Measurements from ENCODE around the gene FBLIM1. TPM values are rescaled to one million over a fixed set of nuclear protein-coding genes. Genes with fewer than 3 reads are reported as not detected.

Gene FBLIM1
- total RNA-seq, 2 experiments from 2014 or later: 0.50 TPM; not detected in 1

- Histone ChIP-seq H3K27ac (ENCODE audit: low read depth in 1 of 2, low read length in 2 of 2) (no peak overlapping the region), H3K27me3 (ENCODE audit: control insufficient read depth in 1 of 2, insufficient read depth in 2 of 2, low read length in 2 of 2) (peaks cover 0 to 5% of the 10 kb centered on the region in 2 experiments), H3K9me3 (ENCODE audit: control insufficient read depth in 1 of 2, insufficient read depth in 1 of 2, low read length in 2 of 2) (no peaks in the 10 kb centered on the region), H3K4me1 (ENCODE audit: insufficient read depth, low read length) (no peaks in the 10 kb centered on the region), H3K4me3 (ENCODE audit: low read length) (no peak overlapping the region), H3K36me3 (ENCODE audit: insufficient read depth, low read length) (no peaks in the 10 kb centered on the region)
- Mint-ChIP-seq H3K27ac (no peak overlapping the region), H3K36me3 (ENCODE audit: low read depth) (no peaks in the 10 kb centered on the region), H3K9me3 (no peaks in the 10 kb centered on the region), H3K4me3 (no peak overlapping the region), H3K27me3 (peaks cover 14% of the 10 kb centered on the region), H3K4me1 (ENCODE audit: low read depth) (no peaks in the 10 kb centered on the region)
- POLR2A ChIA-PET: no interaction called here
- DNase-seq (no peak), ATAC-seq (ENCODE audit: poor library complexity) (no peak)
- TF ChIP-seq, protein P1, sequence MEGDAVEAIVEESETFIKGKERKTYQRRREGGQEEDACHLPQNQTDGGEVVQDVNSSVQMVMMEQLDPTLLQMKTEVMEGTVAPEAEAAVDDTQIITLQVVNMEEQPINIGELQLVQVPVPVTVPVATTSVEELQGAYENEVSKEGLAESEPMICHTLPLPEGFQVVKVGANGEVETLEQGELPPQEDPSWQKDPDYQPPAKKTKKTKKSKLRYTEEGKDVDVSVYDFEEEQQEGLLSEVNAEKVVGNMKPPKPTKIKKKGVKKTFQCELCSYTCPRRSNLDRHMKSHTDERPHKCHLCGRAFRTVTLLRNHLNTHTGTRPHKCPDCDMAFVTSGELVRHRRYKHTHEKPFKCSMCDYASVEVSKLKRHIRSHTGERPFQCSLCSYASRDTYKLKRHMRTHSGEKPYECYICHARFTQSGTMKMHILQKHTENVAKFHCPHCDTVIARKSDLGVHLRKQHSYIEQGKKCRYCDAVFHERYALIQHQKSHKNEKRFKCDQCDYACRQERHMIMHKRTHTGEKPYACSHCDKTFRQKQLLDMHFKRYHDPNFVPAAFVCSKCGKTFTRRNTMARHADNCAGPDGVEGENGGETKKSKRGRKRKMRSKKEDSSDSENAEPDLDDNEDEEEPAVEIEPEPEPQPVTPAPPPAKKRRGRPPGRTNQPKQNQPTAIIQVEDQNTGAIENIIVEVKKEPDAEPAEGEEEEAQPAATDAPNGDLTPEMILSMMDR (IDR thresholded peaks at IDR 0.05): no peak
- CTCF ChIA-PET: no interaction called here
- intact Hi-C loops (cut with DNase I, micrococcal nuclease): no loop called here
Observed at GRCh38 chr1:15750924-15751323, 7.7 kb upstream of the FBLIM1 start.

- ATAC-seq (ENCODE audit: poor library complexity) (no peak), DNase-seq (no peak)
- peaks cover 7% of the 10 kb centered on the region for H3K4me1 ChIP-seq (ENCODE audit: insufficient read depth, low read length)
- no peaks in the 10 kb centered on the region for H3K9me3 ChIP-seq (ENCODE audit: control insufficient read depth in 1 of 2, insufficient read depth in 1 of 2, low read length in 2 of 2)
- H3K4me3 ChIP-seq (ENCODE audit: low read length): no peak overlapping the region
- H3K27ac Mint-ChIP-seq: no peak overlapping the region
- H3K4me3 Mint-ChIP-seq: no peak overlapping the region
- H3K9me3 Mint-ChIP-seq: no peaks in the 10 kb centered on the region
- no peaks in the 10 kb centered on the region for H3K36me3 ChIP-seq (ENCODE audit: insufficient read depth, low read length)
- peaks cover under 1 to 12% of the 10 kb centered on the region in 2 experiments for H3K27me3 ChIP-seq (ENCODE audit: control insufficient read depth in 1 of 2, insufficient read depth in 2 of 2, low read length in 2 of 2)
- intact Hi-C loops (cut with DNase I, micrococcal nuclease): no loop called here
- no peak overlapping the region for H3K27ac ChIP-seq (ENCODE audit: low read depth in 1 of 2, low read length in 2 of 2)
- ChIA-PET CTCF (no interaction called here), POLR2A (no interaction called here)
- H3K27me3 Mint-ChIP-seq: peaks cover 22% of the 10 kb centered on the region
- no peaks in the 10 kb centered on the region for H3K36me3 Mint-ChIP-seq (ENCODE audit: low read depth)
- TF ChIP-seq, protein P1 (IDR thresholded peaks at IDR 0.05): no peak
- peaks cover 6% of the 10 kb centered on the region for H3K4me1 Mint-ChIP-seq (ENCODE audit: low read depth)
Observed at GRCh38 chr1:15751717-15752116, 6.9 kb upstream of the FBLIM1 start.

DNA sequence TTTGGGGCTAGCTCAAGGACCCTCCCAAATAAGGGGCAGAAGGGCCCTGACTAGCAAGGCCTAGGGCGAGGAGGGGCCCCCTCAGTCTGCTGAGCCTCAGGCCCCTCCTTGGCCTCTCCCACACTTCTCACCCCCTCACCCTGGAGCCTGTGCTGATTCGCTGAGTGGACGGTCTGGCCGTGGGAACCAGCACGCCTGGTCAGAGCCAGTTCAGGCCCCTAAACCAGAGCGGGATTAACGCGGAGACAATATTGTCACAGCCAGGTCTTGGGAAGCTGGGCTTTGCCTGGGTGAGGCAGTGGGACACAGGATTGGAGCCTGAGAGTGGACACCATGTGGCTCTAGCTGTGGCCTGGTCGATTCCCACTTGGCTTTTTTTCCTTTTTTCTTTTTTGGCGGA lies 4.8 kb upstream of the FBLIM1 start:
- Mint-ChIP-seq H3K36me3 (ENCODE audit: low read depth) (no peaks in the 10 kb centered on the region), H3K27me3 (peaks cover 38% of the 10 kb centered on the region), H3K4me3 (no peak overlapping the region), H3K9me3 (no peaks in the 10 kb centered on the region), H3K27ac (no peak overlapping the region), H3K4me1 (ENCODE audit: low read depth) (peaks cover 15% of the 10 kb centered on the region)
- Histone ChIP-seq H3K4me1 (ENCODE audit: insufficient read depth, low read length) (peaks cover 13% of the 10 kb centered on the region), H3K27ac (ENCODE audit: low read depth in 1 of 2, low read length in 2 of 2) (no peak overlapping the region), H3K4me3 (ENCODE audit: low read length) (no peak overlapping the region), H3K27me3 (ENCODE audit: control insufficient read depth in 1 of 2, insufficient read depth in 2 of 2, low read length in 2 of 2) (peaks cover 5 to 27% of the 10 kb centered on the region in 2 experiments), H3K36me3 (ENCODE audit: insufficient read depth, low read length) (no peaks in the 10 kb centered on the region), H3K9me3 (ENCODE audit: control insufficient read depth in 1 of 2, insufficient read depth in 1 of 2, low read length in 2 of 2) (no peaks in the 10 kb centered on the region)
- no peak for ATAC-seq (ENCODE audit: poor library complexity)
- TF ChIP-seq, protein P1 (IDR thresholded peaks at IDR 0.05): no peak
- ChIA-PET CTCF (no interaction called here), POLR2A (no interaction called here)
- intact Hi-C loops (cut with DNase I, micrococcal nuclease): no loop called here
- DNase-seq: no peak

All from CD4-positive, alpha-beta T cell (primary cell).